DMS79 treated with DMSO at 0.1 percent for 48 hours (cell line): ENCODE data around the gene SESN1.

Experiments
- DNase-seq: peaks from one replicate; lab custom pipeline; 2025; lab: John Stamatoyannopoulos, UW

SESN1 gene

DNA sequence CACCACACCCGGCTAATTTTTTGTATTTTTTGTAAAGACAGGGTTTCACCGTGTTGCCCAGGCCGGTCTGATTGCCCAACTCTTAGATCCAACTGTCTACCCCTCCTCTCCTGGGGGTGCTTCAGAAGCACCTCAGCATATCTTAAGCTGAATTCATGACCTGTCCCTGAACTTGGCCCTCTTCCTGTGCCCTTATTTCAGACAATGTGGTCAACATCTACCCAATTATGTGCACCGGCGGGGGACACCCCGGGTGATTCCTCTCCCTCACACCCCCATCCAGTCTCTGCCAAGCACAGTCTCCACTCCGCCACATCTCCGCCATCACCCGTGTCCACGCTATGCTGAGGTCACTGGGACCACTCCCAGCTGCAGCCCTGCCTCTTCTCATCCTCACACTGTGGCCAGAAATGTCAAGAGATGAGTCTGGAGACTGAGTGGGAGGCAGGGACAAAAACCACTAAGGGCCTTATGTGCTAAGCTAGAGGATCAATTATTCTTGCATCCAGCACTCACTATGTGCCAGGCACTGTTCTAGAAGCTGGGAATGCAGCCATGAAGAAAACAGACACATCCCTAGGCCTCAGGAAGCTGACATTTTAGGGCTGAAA is 134.6 kb downstream of the SESN1 start:
- no peak for DNase-seq

DNA sequence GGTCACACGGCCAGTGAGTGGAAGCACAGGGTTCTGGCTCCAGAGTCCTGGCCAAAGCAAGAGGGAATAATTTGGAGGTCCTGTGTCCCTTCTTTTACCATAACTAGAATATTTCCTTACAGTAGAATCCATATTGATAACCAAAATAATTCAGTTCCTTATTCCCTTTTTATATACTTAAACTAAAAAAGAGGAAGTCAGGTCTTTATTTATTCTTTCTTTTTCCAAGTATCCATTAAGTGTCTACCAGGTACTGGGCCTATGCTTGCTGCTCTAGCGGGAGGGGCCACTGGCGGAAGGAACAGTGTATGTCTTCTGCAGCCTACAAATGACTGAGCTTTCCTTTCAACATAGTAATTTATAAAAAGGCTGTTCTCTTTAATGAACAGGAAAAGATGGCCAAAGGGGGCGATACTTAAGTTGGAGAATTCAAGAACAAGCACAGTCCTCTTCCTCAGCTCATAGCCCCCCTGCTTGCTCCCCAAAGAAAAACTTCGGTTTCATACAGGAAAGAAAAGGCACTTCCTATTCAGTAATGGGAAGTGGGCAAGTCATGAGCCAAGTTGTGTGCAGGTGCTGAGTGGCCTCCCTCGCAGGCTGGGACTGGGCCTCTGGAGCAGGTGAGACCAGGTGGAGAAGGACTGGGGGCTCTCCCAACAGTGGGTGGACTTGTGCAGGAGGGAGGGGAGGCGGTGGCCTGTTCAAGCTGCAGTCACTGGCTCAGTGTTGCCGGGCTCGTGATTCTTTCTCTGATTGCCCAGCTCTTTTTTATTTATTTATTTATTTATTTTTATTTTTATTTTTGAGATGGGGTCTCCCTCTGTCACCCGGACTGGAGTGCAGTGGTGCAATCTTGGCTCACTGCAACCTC is 135.5 kb downstream of the SESN1 start:
- no peak for DNase-seq

DNA sequence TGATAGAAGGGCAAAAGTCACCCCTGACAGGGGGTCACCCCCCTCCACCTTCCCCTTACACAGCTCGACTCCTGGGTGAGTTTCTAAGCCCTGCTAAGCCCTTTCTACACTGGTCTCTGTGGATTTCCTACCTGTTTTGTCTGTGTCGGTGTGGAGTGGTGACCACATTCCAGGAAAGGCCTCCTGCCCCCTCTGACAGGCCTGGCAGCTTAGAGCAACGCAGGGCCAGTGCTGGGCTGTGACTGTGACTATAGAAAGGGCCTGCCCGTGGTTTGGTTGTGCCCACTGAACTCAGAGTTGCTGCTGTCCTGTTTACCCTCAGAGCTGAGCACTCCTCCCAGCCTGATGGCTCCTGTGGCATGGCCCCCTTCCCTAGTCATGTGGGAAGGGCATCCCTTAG is 137.4 kb downstream of the SESN1 start:
- no peak for DNase-seq

DNA sequence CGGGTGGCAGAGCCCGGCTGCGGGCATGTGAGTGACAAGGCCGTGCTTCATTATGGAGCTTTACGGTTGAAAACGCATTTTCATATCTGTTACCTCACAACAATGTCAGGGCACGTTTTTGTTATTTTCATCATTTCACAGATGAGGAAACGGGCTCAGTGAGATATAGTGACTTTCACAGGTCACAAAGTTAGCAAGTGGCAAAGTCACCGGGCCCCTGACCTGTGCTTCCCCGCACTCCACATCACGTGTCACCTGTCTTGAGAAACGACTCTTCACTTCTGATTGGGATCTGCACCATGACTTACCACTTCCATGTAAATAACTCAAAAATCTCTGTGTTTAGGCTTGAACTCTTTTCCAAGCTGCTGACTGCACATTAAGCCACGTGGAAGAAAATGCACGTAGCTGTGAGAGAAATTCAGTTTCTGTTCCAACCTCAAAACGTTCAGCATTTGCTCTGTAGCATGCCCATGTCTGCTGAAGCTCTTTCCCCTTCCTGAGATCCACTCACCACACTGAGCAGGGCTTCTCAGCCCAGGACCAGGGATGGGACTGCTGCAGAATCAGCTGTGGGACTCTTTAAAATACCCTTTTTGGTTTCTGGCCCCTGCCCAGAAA is 139.2 kb downstream of the SESN1 start:
- DNase-seq: no peak

DNA sequence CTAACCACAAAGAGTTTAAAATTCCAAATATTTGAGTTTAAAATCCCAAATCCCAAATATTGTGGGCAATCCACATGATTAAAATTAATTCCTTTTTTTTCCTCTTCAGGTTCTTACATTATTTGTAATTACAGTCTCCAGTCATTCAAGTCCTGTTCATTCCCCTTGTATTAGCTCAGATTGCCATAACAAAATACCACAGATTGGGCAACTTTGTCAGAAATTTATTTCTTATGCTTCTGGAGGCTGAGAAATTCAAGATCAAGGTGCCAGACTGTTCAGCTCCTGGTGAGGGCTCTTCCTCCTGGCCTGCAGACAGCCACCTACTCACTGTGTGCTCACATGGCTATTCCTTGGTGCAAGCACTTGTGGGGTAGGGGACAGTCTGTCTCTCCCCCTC is 141.0 kb downstream of the SESN1 start:
- no peak for DNase-seq

DNA sequence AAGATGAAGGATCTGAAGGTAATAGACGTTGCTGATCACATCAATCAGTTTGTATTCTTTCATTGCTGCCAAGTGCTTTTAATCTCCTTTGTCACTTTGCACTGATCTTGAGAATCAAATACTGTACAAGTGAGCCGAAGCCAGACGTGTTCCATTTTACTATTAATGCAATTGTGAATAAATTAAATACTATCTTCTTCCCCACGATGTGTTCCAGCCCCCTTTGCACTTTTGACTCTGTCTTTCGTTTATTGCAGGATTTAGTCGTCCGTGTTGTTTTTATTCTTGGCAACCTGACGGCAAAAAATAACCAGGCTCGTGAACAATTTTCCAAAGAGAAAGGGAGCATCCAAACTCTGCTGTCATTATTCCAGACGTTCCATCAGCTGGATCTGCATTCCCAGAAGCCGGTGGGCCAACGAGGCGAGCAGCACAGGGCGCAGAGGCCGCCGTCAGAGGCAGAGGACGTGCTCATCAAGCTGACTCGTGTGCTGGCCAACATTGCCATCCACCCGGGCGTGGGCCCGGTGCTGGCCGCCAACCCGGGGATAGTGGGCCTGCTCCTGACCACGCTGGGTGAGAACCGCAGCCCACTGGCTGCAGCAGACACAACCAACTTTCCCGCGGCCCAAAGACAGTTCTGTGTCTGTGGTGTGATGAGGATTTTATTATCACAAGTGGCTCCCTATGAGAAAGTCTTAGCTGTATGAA is 141.7 kb downstream of the SESN1 start:
- DNase-seq: no peak

DNA sequence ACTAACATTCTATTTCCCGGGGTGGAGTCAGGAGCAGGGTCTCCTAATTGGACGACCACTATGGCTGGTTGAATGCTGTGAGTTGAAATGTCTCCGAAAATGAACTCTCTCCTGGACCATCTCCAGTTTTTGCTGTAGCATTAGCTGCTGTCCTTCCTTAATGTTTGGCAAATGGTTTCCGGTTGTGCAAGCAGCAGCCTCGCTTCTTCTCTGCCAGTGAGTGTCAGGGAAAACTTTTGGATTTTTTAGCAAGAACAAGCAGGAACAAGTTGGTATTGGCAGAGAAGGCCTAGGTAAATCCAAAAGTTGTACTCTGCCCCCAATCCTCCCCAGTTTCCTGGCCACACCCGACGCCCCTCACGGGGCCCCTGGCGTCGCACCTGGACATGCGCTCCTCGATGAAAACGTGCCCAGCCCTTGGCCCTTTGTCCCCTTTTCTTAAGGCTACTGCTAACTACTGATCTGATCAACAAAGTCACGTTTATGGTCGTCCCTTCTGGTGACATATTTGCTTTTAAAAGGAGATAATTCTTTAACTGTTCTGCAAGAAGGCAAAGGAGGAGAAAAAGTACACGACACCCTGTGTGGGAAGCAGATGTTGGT is 143.2 kb downstream of the SESN1 start:
- no peak for DNase-seq

DNA sequence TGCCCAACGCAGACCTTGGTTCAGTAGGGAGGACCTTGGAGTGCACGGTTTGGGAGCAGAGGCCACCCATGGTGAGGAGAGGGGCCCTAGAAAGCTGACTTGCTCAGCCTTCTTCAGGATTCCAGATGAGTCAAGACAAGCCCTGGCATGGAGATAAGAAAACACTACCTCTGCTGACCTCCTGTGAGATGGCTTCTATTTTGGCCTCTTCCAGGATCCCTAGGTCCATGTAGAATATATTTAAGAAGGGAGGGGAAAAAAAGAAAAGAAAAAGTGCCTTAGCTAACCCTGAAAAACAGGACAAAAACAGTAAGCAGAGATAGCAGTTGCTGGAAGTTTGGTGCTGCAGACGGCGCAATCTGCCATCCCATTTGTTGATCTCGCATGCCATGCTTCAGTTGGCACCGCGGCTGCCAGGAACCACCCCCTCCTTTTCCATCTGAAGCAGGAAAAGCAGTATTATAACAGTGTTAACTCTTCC is 146.4 kb downstream of the SESN1 start:
- DNase-seq: peak; percentile 71

DNA sequence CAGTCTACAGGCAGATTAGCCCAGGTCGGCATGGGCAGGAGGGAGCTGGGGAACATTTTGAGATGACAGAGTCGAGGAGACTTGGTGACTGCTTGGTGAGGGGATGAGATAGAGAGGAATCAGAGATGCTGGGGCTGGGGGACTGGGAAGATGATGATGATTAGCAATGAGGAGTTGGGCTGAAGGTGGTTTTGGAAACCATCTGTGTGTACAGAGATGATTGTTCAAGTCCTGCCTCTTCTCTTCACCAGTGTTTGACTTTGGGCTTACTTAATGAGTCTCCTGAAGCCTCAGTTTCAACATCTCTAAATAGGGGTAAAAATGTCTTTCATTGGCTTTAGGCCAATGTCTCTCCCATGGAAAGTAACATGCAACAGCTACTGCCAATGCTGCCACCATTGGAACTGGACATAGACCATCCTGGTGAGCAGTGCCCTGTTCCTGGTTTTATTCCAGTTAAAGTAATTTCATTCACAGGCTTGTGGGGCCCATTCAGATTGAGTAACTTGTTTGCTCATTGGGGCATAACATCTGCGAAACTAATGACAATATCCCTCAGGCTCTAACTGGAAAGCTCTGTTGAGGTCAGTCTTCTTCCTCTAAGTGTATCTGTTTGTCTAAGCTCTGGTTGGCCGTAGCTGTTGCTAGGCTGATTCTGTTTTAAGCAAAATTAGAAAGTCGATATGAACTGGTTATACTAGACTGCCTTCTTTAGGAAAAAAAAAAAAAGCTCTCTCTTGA is 147.4 kb downstream of the SESN1 start:
- peak; percentile 43 for DNase-seq

DNA sequence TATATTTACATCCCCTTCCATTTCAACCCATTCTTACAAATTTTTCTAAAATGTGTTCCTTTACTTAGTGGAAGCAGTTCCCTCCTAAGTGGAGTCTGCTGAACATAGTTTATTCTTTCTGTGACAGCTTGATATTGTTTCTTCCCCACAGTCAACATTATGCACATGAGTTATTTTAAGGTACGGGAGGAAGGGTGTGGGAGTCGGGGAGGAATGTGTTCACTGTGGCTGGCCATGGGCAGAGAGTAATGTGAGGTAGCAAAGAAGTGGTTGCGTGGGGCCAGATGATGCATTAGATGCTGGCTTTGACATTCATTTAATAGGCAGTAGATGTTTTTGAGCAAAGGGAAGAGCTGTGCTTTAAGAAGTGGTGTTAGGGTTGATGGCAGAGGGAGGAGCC is 148.0 kb downstream of the SESN1 start:
- no peak for DNase-seq

DNA sequence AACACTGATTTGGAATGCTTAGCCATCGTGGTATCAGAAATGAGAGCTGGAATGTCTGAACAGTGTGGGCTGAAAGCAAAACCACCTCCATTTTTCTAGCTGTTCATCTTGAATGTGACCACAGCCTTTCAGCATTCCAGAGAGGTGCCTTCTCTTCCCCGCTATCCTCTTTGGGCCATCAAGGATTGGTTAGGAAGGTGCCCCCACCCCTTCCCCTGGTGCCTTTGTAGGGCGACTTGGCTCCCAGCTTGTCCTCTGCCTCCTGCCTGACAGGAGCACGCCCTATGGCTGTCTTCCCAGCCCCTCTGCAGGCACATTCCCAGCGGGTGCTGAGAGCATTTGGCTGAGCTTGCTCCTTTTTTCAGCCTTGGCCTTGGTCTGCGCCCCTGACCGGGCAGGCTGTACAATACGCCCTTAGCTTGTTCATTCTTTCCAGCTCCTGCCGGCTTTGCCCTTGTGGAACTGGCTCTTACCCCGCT is 148.9 kb downstream of the SESN1 start:
- DNase-seq: no peak

DNA sequence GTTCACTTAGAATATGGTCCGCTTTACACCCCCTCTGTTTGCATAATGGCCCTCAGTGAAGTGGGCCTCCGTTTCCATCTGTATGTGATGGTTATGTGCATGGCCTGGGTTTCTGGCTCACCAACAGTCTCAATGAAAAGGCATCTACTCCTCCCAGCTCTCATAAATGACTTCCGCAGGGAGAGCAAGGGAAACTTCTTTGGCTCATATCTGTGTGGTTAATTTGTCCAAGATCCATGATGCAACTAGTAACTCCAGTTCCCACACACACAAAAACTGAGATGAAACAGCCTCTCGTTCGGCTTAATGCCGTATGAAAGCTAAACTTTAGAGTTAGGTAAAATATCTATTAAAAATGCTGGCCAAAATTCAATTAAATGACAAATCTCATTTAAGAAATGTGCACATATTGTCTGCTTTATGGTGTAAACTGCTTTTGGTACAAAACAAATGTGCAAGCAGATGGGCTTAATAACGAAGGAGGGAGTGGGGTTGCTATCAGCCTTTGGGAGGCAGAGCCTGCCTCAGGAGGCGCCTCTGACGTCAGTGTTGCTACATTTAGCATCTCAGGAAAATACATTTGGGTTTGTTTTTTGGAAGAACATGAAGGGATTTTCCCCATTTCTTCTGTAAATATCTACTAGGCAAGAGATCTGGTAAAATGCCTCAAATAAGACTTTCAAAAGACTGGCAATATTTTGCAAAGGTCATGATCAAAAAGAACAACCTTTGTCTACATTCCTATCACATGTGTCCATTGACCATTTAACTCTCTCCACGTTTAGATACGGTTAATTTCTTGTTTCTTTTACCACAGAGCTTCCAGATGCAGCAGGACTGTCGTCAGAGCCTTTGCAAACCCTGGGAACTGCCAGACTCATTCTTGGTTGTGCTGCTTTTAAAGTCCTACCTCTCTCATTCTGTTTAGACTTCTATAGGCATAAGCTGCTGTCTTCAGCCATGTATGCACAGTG is 149.7 kb downstream of the SESN1 start:
- DNase-seq: no peak

DNA sequence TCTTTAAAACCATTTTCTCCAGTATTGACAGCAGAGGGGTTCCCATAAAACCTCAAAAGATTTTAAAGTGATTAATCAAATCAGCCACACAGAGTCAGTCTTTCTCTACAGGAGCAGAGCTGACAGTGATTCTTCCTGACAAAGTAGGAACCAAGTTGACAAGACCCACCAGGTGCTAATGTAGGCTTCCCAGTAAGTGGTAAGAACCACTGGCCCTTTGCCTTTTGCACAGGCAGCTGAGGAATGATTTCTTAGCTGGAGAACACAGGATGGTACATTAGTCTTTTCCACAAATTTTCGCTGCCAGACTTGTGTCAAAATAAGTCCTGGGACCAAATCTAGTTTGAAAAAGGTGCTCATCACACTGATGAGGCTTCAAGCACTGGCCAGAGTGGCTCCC is 150.6 kb downstream of the SESN1 start:
- no peak for DNase-seq

DNA sequence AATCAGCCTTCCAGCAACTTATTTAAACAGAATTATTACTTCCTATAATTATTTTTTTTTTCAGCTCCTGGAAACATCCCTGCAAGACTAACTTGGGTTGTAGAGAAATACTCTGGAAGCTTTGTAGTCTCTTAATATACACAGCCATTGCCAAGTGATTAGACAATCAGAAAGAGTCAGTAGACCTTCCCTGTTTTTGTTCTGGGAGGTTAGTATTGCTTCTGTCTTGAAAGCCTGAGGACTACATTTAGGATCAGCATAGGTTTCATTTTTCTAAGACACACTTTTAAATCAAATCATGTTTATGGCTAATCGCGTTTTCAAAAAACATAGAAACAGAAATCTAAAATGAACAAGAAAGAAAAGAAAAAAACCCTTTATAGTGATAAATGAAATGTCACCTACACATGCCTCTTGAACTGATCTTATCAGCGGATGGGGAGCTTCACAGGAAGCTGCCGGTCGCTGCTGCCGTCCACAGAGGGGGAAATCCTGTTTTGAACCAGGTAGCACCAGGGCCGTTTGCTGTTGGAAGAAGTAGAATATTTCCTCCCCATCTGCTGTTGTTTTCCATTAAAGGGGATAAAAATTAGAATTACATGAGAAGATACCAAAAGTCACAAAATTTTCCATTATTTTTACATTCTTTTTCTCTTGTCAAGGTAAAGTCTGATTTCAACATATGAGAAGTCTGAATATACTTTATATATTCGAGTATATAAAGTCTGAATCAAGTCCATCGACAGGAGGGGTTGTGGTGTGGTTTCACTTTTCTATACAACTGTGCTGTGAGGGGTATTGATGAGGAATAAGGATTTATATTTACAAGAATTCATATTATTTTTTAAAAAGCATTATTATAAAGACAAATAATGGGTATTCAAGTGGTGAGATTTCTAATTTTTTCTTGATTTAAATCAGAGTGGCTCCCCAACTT is 151.8 kb downstream of the SESN1 start:
- no peak for DNase-seq

DNA sequence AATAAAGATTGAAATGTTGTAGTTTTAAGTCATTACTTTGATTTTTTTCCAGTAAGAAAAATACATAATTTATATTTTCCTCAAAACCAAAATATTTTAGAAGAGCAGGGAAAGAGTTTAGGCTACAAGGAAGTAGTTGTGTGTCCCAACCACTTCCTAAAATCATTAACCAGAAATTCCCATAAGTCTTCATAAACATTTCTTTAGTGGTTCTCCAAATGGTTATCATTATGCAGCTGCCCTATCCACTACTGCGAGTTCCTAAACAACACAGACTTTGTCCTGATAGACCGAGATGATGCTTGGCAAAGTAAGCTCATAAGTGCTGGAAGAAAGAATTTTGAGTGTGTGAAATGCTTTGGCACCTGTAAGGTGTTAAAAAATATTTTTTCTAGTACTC is 152.8 kb downstream of the SESN1 start:
- no peak for DNase-seq

DNA sequence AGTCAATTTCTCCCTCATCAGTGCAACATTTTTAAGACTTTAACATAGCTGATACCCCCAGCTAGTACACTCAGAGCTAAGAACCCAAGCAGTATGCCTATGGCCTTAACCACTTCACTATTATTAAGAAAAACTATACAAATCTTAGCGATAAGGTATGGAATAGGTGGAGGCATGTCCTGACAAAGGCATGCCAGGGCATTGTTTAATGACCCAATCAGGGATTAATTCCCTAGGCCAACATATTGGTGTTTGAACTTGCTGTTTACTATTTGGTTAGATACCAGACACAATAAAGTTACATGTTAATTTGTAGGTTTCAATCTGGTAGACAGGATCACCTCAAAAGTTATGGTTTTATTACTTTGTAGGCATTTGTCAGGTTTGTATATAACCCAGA is 153.4 kb downstream of the SESN1 start:
- DNase-seq: no peak

DNA sequence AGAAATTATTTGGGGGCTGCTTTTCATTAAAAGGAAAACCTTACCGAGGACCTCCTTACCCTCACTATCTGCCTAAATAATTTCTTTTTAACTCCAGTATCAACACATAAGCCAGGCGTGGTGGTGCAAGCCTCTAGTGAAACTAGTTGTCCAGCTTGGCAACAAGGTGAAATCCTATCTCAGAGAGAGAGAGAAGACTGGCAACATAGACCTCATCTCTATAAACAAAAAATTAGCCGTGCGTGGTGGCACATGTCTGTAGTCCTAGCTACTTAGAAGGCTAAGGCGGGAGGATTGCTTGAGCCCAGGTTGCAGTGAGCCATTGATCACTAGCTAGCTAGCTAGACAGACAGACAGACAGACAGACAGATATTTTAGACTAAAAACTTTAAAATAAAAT is 153.9 kb downstream of the SESN1 start:
- DNase-seq: no peak

DNA sequence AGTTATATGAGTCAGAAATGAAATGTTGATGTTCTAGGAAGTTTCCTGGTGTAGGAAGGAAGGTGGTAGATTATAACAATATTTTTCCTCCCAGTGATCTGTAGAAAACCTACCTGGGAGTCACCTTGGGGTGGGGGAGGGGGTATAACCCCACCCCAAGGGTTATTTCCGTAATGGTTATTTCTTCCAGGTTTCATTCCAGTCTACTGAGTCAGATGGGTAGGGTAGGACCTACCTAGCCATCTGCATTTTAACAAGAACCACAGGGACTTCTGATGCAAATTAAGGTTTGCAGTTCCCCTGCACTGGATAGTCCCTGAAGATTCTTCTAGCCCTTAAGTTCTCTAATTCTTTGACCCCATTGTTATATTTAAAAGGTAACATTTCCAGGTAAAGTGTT is 157.5 kb downstream of the SESN1 start:
- no peak for DNase-seq
